AG09309 (cell line): ENCODE data around the gene PLA2G2C.

Source experiments
- DNase-seq: peaks from one replicate; pipeline ENCODE4 v3.0.0-alpha.2; 2010; ENCODE audit warnings: low read depth
- H3K4me3 ChIP-seq: 2 replicates; pipeline ENCODE4 v1.5.1; 2011; ENCODE audit warnings: mild to moderate bottlenecking, low read depth, low read length, moderate library complexity; ENCODE audit not compliant: control insufficient read depth
- TF ChIP-seq, protein P1 (sequence below): IDR thresholded peaks from 2 replicates; pipeline ENCODE4 v1.5.1; 2011; ENCODE audit warnings: mild to moderate bottlenecking, low read depth, low read length, inconsistent platforms; ENCODE audit not compliant: insufficient read depth, control insufficient read depth; ENCODE audit errors: missing control alignments

Gene PLA2G2C

DNA sequence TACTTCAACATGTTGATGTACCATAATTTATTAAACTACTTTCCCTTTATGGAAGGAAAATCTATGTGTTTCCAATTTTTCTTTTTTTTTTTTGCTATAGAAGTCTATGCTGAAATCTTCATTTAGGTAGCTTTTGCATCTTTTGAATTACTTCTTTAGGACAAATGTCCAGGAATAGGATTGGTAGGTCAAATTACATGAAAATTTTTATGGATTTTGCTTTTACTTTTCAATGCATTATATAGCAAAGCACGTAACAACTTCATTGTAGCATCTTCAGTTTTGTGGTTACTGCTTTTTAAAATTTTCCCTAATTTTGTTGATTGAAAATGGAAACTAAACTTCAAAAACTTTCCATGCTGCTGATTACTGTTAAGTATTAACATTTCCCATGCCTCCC is 12.0 kb upstream of the PLA2G2C start:
- DNase-seq, result no peak
- no peak overlapping the region for H3K4me3 ChIP-seq
- TF ChIP-seq, protein P1, sequence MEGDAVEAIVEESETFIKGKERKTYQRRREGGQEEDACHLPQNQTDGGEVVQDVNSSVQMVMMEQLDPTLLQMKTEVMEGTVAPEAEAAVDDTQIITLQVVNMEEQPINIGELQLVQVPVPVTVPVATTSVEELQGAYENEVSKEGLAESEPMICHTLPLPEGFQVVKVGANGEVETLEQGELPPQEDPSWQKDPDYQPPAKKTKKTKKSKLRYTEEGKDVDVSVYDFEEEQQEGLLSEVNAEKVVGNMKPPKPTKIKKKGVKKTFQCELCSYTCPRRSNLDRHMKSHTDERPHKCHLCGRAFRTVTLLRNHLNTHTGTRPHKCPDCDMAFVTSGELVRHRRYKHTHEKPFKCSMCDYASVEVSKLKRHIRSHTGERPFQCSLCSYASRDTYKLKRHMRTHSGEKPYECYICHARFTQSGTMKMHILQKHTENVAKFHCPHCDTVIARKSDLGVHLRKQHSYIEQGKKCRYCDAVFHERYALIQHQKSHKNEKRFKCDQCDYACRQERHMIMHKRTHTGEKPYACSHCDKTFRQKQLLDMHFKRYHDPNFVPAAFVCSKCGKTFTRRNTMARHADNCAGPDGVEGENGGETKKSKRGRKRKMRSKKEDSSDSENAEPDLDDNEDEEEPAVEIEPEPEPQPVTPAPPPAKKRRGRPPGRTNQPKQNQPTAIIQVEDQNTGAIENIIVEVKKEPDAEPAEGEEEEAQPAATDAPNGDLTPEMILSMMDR, result no peak

DNA sequence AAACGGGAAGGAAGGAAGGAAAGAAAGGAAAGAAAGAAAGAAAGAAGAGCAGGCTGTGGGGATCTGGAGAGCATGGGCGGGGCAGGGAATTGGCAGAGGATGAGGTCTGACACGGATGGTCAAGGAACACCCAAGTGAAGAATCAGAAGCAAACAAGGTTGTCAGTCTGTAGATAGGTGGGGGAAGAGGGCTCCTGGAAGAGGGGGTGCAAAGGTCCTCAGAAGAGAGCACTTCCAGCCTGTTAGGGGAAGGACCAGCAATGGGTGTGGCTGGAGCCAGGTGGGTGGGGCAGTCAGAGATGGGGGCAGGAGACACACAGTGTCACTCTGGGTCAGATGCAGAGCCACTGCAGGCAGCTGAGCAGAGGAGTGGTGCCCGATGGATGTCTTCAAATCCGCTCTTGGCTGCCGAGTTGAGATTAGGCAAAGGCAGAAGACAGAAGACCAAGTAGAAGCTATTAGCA is 11.0 kb upstream of the PLA2G2C start:
- TF ChIP-seq, protein P1, result no peak
- no peak for DNase-seq
- no peak overlapping the region for H3K4me3 ChIP-seq

DNA sequence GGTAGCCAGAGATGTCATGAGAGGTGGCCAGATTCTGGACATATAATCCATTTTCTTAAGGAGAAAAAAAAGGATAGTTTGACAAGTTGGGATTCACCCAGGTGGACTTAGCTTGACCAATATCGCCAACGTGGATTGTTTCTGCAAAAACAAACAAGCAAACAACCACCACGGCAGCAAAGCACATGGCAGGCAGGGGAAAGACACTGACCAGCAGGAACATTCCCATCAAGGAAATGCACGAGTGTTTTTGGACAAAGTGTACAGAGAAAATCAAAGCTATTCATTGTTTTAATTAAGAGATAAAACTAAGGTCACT is 9.1 kb upstream of the PLA2G2C start:
- no peak overlapping the region for H3K4me3 ChIP-seq
- no peak for DNase-seq
- TF ChIP-seq, protein P1, result no peak

DNA sequence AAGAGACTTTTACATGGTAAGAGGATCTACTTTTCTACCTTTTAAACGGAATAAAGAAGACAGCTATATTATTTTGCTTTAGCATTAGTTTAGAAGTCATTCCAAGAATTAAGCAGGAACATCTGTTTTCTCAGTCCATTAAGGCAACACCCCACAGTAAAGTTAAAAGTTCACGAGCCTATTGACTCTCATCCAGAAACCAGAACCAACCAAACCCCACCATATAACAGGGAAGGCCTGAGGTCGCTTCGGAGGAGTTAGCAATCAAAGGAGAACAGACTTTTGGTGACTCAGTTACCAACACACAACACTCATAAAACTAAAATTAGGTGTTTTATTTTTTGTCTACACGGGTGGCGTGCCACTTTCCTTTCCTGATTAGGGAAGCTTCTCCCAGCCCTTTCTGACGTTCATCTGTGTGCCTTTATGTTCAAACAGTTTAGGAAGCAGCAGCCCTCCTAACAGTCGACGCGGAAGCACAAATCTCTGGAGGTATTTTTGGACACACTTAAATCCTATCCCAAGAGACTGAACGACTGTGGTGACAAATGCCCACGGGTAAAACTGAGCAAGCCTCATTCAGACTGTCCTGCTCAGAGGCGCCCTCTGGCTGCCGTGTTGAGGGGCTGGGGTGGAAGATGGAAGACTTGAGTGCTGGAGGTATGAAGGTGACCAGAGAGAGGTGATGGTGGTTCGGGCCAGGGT is 8.6 kb upstream of the PLA2G2C start:
- H3K4me3 ChIP-seq, result no peak overlapping the region
- no peak for DNase-seq
- TF ChIP-seq, protein P1, result peak; percentile 95

DNA sequence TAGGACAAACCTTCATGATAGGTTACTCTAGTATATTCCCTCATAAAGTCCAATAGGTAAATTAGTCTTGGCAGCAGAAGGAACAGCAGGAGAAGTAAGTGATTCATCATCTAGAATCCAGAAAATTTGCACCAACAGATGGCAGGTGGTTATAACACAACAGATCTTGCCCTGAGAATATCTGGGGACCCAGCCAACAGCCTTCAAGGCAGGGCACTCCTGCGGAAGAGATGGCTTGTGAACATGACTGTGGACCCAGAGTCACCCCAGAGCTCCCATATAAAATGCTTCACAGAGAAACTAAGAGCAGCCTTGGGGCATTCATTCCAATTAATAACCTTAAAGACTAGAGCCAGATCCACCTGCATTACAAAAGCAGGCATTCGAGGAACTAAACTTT is 7.9 kb upstream of the PLA2G2C start:
- H3K4me3 ChIP-seq, result no peak overlapping the region
- TF ChIP-seq, protein P1, result no peak
- DNase-seq, result no peak

DNA sequence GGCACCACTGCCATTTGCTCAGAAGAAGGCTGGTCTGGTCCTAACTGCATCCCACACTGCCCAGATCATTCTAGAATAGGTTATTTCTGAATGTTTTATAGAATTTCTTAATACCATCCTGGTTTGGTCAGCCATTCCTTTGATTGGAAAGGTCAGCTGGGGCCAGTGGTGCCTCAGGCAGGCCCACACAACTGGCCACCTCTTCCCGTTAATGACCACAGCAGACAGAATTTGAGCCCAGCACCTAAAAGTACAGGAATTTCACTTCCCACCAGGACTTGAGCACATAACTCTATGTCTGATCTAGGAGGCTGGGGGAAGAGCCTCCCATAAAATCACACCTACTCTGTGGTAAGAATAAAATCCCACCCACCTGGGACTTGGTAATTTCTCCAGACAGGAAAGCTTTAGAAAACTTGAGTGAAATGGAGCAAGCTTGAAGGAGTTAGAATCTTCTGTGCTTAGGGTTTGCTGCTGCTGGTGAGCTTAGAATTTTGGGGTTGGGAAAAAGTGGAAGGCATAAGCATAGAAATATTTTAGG is 6.6 kb upstream of the PLA2G2C start:
- DNase-seq, result no peak
- no peak overlapping the region for H3K4me3 ChIP-seq
- TF ChIP-seq, protein P1, result no peak

DNA sequence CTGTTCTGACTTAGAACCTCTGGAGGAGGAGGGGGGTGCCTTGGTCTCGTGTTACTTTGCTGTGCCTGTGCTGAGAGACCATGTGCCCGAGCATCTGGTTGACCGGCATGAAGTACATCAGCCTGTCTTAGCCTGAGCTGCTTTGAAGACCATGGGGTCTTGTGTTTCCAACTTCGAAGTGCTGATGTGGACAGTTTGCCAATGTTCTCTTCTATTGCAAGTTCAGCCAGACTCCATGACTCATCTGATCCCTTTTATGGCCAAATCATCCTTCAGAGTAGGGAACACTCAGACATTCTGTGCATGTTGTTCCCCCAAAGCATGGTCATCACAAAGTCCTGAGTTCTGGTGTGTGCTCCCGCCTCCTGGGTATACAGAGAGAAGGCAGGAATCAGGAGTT is 6.0 kb upstream of the PLA2G2C start:
- DNase-seq, result no peak
- no peak overlapping the region for H3K4me3 ChIP-seq
- TF ChIP-seq, protein P1, result no peak
